Measurements from ENCODE around the gene SNAI1.
"Not testable (repeated sequence)": the region's sequence is repeated elsewhere in the genome, so short reads cannot be mapped to it uniquely, and the experiment has no call there.

SNAI1 gene

GRCh38 chr20:50001784-50002311, 19.1 kb downstream of the SNAI1 start:
- H3K79me2 ChIP-seq (ENCODE audit: control insufficient read depth, insufficient read depth, low read length, unreplicated experiment), result no peaks in the 10 kb centered on the region
- H2AFZ ChIP-seq (ENCODE audit: low read length, unreplicated experiment), result no peak overlapping the region
- H3K27me3 ChIP-seq (ENCODE audit: insufficient read depth, low read length), result no peaks in the 10 kb centered on the region
- H3K4me3 ChIP-seq (ENCODE audit: low read depth, low read length), result no peak overlapping the region
- H3K4me1 ChIP-seq (ENCODE audit: control insufficient read depth, insufficient read depth, low read length, unreplicated experiment), result peaks cover 5% of the 10 kb centered on the region
- H3K27ac ChIP-seq (ENCODE audit: low read depth, low read length), result no peak overlapping the region
- H3K36me3 ChIP-seq (ENCODE audit: insufficient read depth, low read length), result no peaks in the 10 kb centered on the region

- no peaks in the 10 kb centered on the region for H3K36me3 ChIP-seq (ENCODE audit: insufficient read depth, low read length)
- peak overlapping the region; percentile 66 for H3K27ac ChIP-seq (ENCODE audit: low read depth, low read length)
- no peak overlapping the region for H2AFZ ChIP-seq (ENCODE audit: low read length, unreplicated experiment)
Measured at GRCh38 chr20:50003253-50003656, 20.5 kb downstream of the SNAI1 start.

GRCh38 chr20:50004229-50004628, 21.4 kb downstream of the SNAI1 start:
- Histone ChIP-seq H2AFZ (ENCODE audit: low read length, unreplicated experiment) (no peak overlapping the region), H3K27ac (ENCODE audit: low read depth, low read length) (no peak overlapping the region), H3K27me3 (ENCODE audit: insufficient read depth, low read length) (no peaks in the 10 kb centered on the region), H3K4me3 (ENCODE audit: low read depth, low read length) (no peak overlapping the region), H3K79me2 (ENCODE audit: control insufficient read depth, insufficient read depth, low read length, unreplicated experiment) (no peaks in the 10 kb centered on the region), H3K4me1 (ENCODE audit: control insufficient read depth, insufficient read depth, low read length, unreplicated experiment) (peaks cover 5% of the 10 kb centered on the region), H3K36me3 (ENCODE audit: insufficient read depth, low read length) (no peaks in the 10 kb centered on the region)

More at GRCh38 chr20:50003253-50003656, 20.5 kb downstream of the SNAI1 start:
- H3K79me2 ChIP-seq (ENCODE audit: control insufficient read depth, insufficient read depth, low read length, unreplicated experiment), result no peaks in the 10 kb centered on the region
- peaks cover 5% of the 10 kb centered on the region for H3K4me1 ChIP-seq (ENCODE audit: control insufficient read depth, insufficient read depth, low read length, unreplicated experiment)
- H3K4me3 ChIP-seq (ENCODE audit: low read depth, low read length), result no peak overlapping the region
- no peaks in the 10 kb centered on the region for H3K27me3 ChIP-seq (ENCODE audit: insufficient read depth, low read length)

GRCh38 chr20:50005471-50005981, 22.7 kb downstream of the SNAI1 start:
- no peaks in the 10 kb centered on the region for H3K36me3 ChIP-seq (ENCODE audit: insufficient read depth, low read length)
- no peaks in the 10 kb centered on the region for H3K79me2 ChIP-seq (ENCODE audit: control insufficient read depth, insufficient read depth, low read length, unreplicated experiment)
- H3K27me3 ChIP-seq (ENCODE audit: insufficient read depth, low read length), result 0 out of 2 replicates have a peak, but pooled peaks cover 3% of the 10 kb centered on the region
- peaks cover 5% of the 10 kb centered on the region for H3K4me1 ChIP-seq (ENCODE audit: control insufficient read depth, insufficient read depth, low read length, unreplicated experiment)
- H3K4me3 ChIP-seq (ENCODE audit: low read depth, low read length), result no peak overlapping the region
- H2AFZ ChIP-seq (ENCODE audit: low read length, unreplicated experiment), result no peak overlapping the region
- no peak overlapping the region for H3K27ac ChIP-seq (ENCODE audit: low read depth, low read length)

GRCh38 chr20:50007369-50007768, 24.6 kb downstream of the SNAI1 start:
- Histone ChIP-seq H3K79me2 (ENCODE audit: control insufficient read depth, insufficient read depth, low read length, unreplicated experiment) (no peaks in the 10 kb centered on the region), H3K4me1 (ENCODE audit: control insufficient read depth, insufficient read depth, low read length, unreplicated experiment) (peaks cover 5% of the 10 kb centered on the region), H3K27ac (ENCODE audit: low read depth, low read length) (no peak overlapping the region), H3K27me3 (ENCODE audit: insufficient read depth, low read length) (0 out of 2 replicates have a peak, but pooled peaks cover 3% of the 10 kb centered on the region), H2AFZ (ENCODE audit: low read length, unreplicated experiment) (no peak overlapping the region), H3K4me3 (ENCODE audit: low read depth, low read length) (no peak overlapping the region), H3K36me3 (ENCODE audit: insufficient read depth, low read length) (no peaks in the 10 kb centered on the region)

- H3K4me3 ChIP-seq (ENCODE audit: low read depth, low read length), result no peak overlapping the region
- H3K27me3 ChIP-seq (ENCODE audit: insufficient read depth, low read length), result 0 out of 2 replicates have a peak, but pooled peaks cover 3% of the 10 kb centered on the region
- H3K79me2 ChIP-seq (ENCODE audit: control insufficient read depth, insufficient read depth, low read length, unreplicated experiment), result no peaks in the 10 kb centered on the region
- no peaks in the 10 kb centered on the region for H3K36me3 ChIP-seq (ENCODE audit: insufficient read depth, low read length)
- H2AFZ ChIP-seq (ENCODE audit: low read length, unreplicated experiment), result no peak overlapping the region
- H3K27ac ChIP-seq (ENCODE audit: low read depth, low read length), result no peak overlapping the region
- H3K4me1 ChIP-seq (ENCODE audit: control insufficient read depth, insufficient read depth, low read length, unreplicated experiment), result peaks cover 4% of the 10 kb centered on the region
Measured at GRCh38 chr20:50008007-50008406, 25.2 kb downstream of the SNAI1 start.

GRCh38 chr20:50009521-50010454, 27.0 kb downstream of the SNAI1 start:
- no peaks in the 10 kb centered on the region for H3K79me2 ChIP-seq (ENCODE audit: control insufficient read depth, insufficient read depth, low read length, unreplicated experiment)
- no peaks in the 10 kb centered on the region for H3K4me1 ChIP-seq (ENCODE audit: control insufficient read depth, insufficient read depth, low read length, unreplicated experiment)
- H3K27ac ChIP-seq (ENCODE audit: low read depth, low read length), result no peak overlapping the region
- no peaks in the 10 kb centered on the region for H3K36me3 ChIP-seq (ENCODE audit: insufficient read depth, low read length)
- 0 out of 2 replicates have a peak, but pooled peaks cover 3% of the 10 kb centered on the region for H3K27me3 ChIP-seq (ENCODE audit: insufficient read depth, low read length)
- no peak overlapping the region for H3K4me3 ChIP-seq (ENCODE audit: low read depth, low read length)
- no peak overlapping the region for H2AFZ ChIP-seq (ENCODE audit: low read length, unreplicated experiment)

GRCh38 chr20:50011597-50011996, 28.8 kb downstream of the SNAI1 start:
- H3K4me1 ChIP-seq (ENCODE audit: control insufficient read depth, insufficient read depth, low read length, unreplicated experiment); H3K27ac ChIP-seq (ENCODE audit: low read depth, low read length); H3K36me3 ChIP-seq (ENCODE audit: insufficient read depth, low read length); H3K27me3 ChIP-seq (ENCODE audit: insufficient read depth, low read length); H2AFZ ChIP-seq (ENCODE audit: low read length, unreplicated experiment); H3K79me2 ChIP-seq (ENCODE audit: control insufficient read depth, insufficient read depth, low read length, unreplicated experiment); H3K4me3 ChIP-seq (ENCODE audit: low read depth, low read length): not testable (repeated sequence)

GRCh38 chr20:50012282-50013263, 29.8 kb downstream of the SNAI1 start:
- Histone ChIP-seq H3K4me1 (ENCODE audit: control insufficient read depth, insufficient read depth, low read length, unreplicated experiment) (no peaks in the 10 kb centered on the region), H3K27ac (ENCODE audit: low read depth, low read length) (no peak overlapping the region), H2AFZ (ENCODE audit: low read length, unreplicated experiment) (no peak overlapping the region), H3K27me3 (ENCODE audit: insufficient read depth, low read length) (0 out of 2 replicates have a peak, but pooled peaks cover 3% of the 10 kb centered on the region), H3K4me3 (ENCODE audit: low read depth, low read length) (no peak overlapping the region), H3K79me2 (ENCODE audit: control insufficient read depth, insufficient read depth, low read length, unreplicated experiment) (no peaks in the 10 kb centered on the region), H3K36me3 (ENCODE audit: insufficient read depth, low read length) (no peaks in the 10 kb centered on the region)

- no peak overlapping the region for H2AFZ ChIP-seq (ENCODE audit: low read length, unreplicated experiment)
- no peaks in the 10 kb centered on the region for H3K36me3 ChIP-seq (ENCODE audit: insufficient read depth, low read length)
- no peak overlapping the region for H3K4me3 ChIP-seq (ENCODE audit: low read depth, low read length)
- H3K27ac ChIP-seq (ENCODE audit: low read depth, low read length), result no peak overlapping the region
- H3K27me3 ChIP-seq (ENCODE audit: insufficient read depth, low read length), result 0 out of 2 replicates have a peak, but pooled peaks cover 3% of the 10 kb centered on the region
- H3K4me1 ChIP-seq (ENCODE audit: control insufficient read depth, insufficient read depth, low read length, unreplicated experiment), result no peaks in the 10 kb centered on the region
- no peaks in the 10 kb centered on the region for H3K79me2 ChIP-seq (ENCODE audit: control insufficient read depth, insufficient read depth, low read length, unreplicated experiment)
Measured at GRCh38 chr20:50013976-50014375, 31.2 kb downstream of the SNAI1 start.

Measured in ACC112 (cell line).